Measurements from ENCODE around the gene EPC1.

GRCh38 chr10:32379318-32379949, 32.5 kb upstream of the EPC1 start:
- no peak for TF ChIP-seq RAD21 (IDR thresholded peaks at IDR 0.05; ENCODE audit: low read depth)
- no peak for TF ChIP-seq EGR1 (IDR thresholded peaks at IDR 0.05)
- TF ChIP-seq TAF1 (IDR thresholded peaks at IDR 0.05; ENCODE audit: low read depth): 0 out of 2 replicates have a peak, but pooled peaks have one; percentile 10
- TF ChIP-seq MAX (IDR thresholded peaks at IDR 0.05): no peak
- TF ChIP-seq EP300 (IDR thresholded peaks at IDR 0.05; ENCODE audit: borderline replicate concordance): no peak
- TF ChIP-seq TEAD4 (IDR thresholded peaks at IDR 0.05): no peak
